22Rv1 (cell line): ENCODE measurements around the gene ZNF587.

Experiments used
- CTCF ChIP-seq: fragments of 450-650 bp; IDR thresholded peaks from 2 replicates; pipeline ENCODE4 v1.5.1; 2017; ENCODE audit warnings: mild to moderate bottlenecking
- ZFX ChIP-seq: fragments of 450-650 bp; IDR thresholded peaks from 2 replicates; pipeline ENCODE4 v1.6.1; 2017; ENCODE audit warnings: antibody characterized with exemption, borderline replicate concordance

GRCh38 chr19:57888107-57888559, 38.5 kb downstream of the ZNF587 start:
- no peak for TF ChIP-seq CTCF
- TF ChIP-seq ZFX, result no peak
